ENCODE measurements around the gene POLR1A. TPM values are rescaled to one million over a fixed set of nuclear protein-coding genes. Genes with fewer than 3 reads are reported as not detected.

The POLR1A gene
- total and polyA plus RNA-seq, 2 of the 8 experiments (the other 6 are each of a cell fraction or from before 2014, with no cell fraction given): 8.9 to 58.1 TPM

DNA sequence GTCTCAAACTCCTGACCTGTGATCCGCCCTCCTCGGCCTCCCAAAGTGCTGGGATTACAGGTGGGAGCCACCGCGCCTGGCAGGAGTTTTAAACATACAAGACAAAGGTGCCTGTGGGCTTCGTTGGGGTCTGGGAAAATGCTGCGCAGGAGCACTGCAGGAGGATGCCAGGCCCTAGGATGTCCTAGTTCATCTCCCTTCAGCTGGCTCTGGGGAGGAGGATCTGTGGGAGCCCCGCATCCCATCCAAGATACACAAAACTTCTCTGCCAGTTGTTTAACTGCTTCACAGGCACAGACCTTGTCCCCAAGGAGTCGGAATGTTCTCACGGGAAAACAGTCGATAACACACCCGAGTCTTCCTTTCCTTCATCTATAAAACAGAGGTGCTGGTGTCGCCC, 89.1 kb downstream of the POLR1A start:
- Histone ChIP-seq H2AFZ (ENCODE audit: low read length) (no peak overlapping the region), H3K9ac (replicated peaks in 1 of 4; ENCODE audit: extremely low read depth in 1 of 4, low read depth in 3 of 4, low read length in 3 of 4) (no peak overlapping the region), H3K23me2 (ENCODE audit: low read depth, low read length) (no peaks in the 10 kb centered on the region), H3K79me1 (ENCODE audit: low read depth, low read length) (no peaks in the 10 kb centered on the region), H2BK5ac (ENCODE audit: low read depth, low read length) (no peak overlapping the region), H2BK12ac (ENCODE audit: low read depth, low read length) (no peak overlapping the region), H4K5ac (ENCODE audit: insufficient read length, low read depth, low read length) (no peak overlapping the region), H3K27ac (ENCODE audit: low read depth, low read length) (no peak overlapping the region), H3K4me1 (replicated peaks in 1 of 4; ENCODE audit: control insufficient read depth in 3 of 4, insufficient read depth in 4 of 4, low read length in 3 of 4) (no peaks in the 10 kb centered on the region), H2BK15ac (ENCODE audit: low read length) (no peak overlapping the region), H4K91ac (replicated peaks; ENCODE audit: insufficient read length, low read length) (no peak overlapping the region), H3K36me3 (ENCODE audit: control insufficient read depth in 2 of 4, insufficient read depth in 4 of 4, low read length in 3 of 4) (no peaks in the 10 kb centered on the region), H3K4me3 (ENCODE audit: extremely low read depth in 1 of 4, insufficient read depth in 2 of 4, low read depth in 3 of 4, low read length in 4 of 4) (no peak overlapping the region), H2BK20ac (ENCODE audit: low read length) (no peak overlapping the region), H3K4me2 (ENCODE audit: insufficient read depth in 1 of 2, low read depth in 2 of 2, low read length in 2 of 2) (no peak overlapping the region), H2BK120ac (replicated peaks; ENCODE audit: low read depth, low read length) (no peak overlapping the region), H4K8ac (ENCODE audit: extremely low read depth, insufficient read depth, low read length) (no peak overlapping the region), H4K20me1 (replicated peaks in 1 of 2; ENCODE audit: control insufficient read depth in 1 of 2, insufficient read depth in 2 of 2, low read length in 2 of 2) (no peaks in the 10 kb centered on the region), H3K23ac (ENCODE audit: insufficient read length) (no peak overlapping the region), H3K14ac (ENCODE audit: insufficient read length) (no peak overlapping the region), H3K27me3 (replicated peaks in 1 of 4; ENCODE audit: control insufficient read depth in 3 of 4, extremely low read depth in 1 of 4, insufficient read depth in 3 of 4, low read length in 3 of 4) (no peaks in the 10 kb centered on the region; a peak in 1 of 7 replicates), H3K9me3 (ENCODE audit: insufficient read depth in 2 of 2, low read depth in 1 of 2, low read length in 1 of 2) (peaks cover 8 to 10% of the 10 kb centered on the region in 2 experiments; a peak in 2 of 4 replicates), H3K56ac (replicated peaks; ENCODE audit: insufficient read length, low read depth, low read length) (no peak overlapping the region), H3K79me2 (ENCODE audit: control insufficient read depth in 1 of 2, insufficient read depth in 2 of 2, low read length in 2 of 2) (no peaks in the 10 kb centered on the region), H3K18ac (ENCODE audit: extremely low read depth, low read length) (no peak overlapping the region), H3K4ac (replicated peaks; ENCODE audit: insufficient read length, low read depth, low read length) (no peak overlapping the region), H2AK5ac (ENCODE audit: low read depth, low read length) (no peak overlapping the region)
- DNase-seq (ENCODE audit: low read depth in 1 of 2, low spot score in 2 of 2) (no peak), FAIRE-seq (no peak)
- TF ChIP-seq CEBPB (IDR thresholded peaks at IDR 0.05; ENCODE audit: low read depth, low read length): no peak
- TF ChIP-seq POU5F1 (IDR thresholded peaks at IDR 0.05; ENCODE audit: low read depth, low read length): no peak
- TF ChIP-seq, protein P1, sequence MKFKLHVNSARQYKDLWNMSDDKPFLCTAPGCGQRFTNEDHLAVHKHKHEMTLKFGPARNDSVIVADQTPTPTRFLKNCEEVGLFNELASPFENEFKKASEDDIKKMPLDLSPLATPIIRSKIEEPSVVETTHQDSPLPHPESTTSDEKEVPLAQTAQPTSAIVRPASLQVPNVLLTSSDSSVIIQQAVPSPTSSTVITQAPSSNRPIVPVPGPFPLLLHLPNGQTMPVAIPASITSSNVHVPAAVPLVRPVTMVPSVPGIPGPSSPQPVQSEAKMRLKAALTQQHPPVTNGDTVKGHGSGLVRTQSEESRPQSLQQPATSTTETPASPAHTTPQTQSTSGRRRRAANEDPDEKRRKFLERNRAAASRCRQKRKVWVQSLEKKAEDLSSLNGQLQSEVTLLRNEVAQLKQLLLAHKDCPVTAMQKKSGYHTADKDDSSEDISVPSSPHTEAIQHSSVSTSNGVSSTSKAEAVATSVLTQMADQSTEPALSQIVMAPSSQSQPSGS (IDR thresholded peaks at IDR 0.05; ENCODE audit: low read length): no peak
- no peak for TF ChIP-seq BRCA1 (IDR thresholded peaks at IDR 0.05; ENCODE audit: low read depth, low read length)
- no peak for TF ChIP-seq RFX5 (IDR thresholded peaks at IDR 0.05; ENCODE audit: borderline replicate concordance, low read depth, low read length)
- no peak for TF ChIP-seq CBX5 (IDR thresholded peaks at IDR 0.05; ENCODE audit: low read depth, low read length)
- no peak for TF ChIP-seq SP4 (IDR thresholded peaks at IDR 0.05; ENCODE audit: low read length)
- no peak for TF ChIP-seq KDM4A (IDR thresholded peaks at IDR 0.05; ENCODE audit: low read depth, low read length, severe bottlenecking)
- no peak for TF ChIP-seq KDM5A (IDR thresholded peaks at IDR 0.05; ENCODE audit: low read length)
- no peak for TF ChIP-seq SIX5 (IDR thresholded peaks at IDR 0.05; ENCODE audit: low read depth, low read length)
- ChIA-PET POLR2A (ENCODE audit: partially characterized antibody) (no interaction called here), CTCF (ENCODE audit: partially characterized antibody) (interaction anchor here (1.1 kb wide), 1 partner anchor 129 kb away, joined by 3 read pairs; no protein-coding TSS in a partner anchor)
- WGBS, 2 experiments (ENCODE audit: extremely low coverage in 1 of 2, insufficient coverage in 1 of 2, insufficient read length in 1 of 2, insufficient replicate concordance in 2 of 2, low coverage in 1 of 2, low lambda C conversion rate in 2 of 2, missing lambda C conversion rate in 1 of 2): 92% methylated on average over 12 of the region's 12 CpGs; no CpG with 5 or more reads in 1 of the 2 experiments

All from H1 (cell line).